HepG2 (cell line): ENCODE measurements around the gene CCDC61. TPM values are rescaled to one million over a fixed set of nuclear protein-coding genes. Genes with fewer than 3 reads are reported as not detected.

Experiments
- ATAC-seq: fragments of 200-7000 bp; cut with Tn5 transposase; 3 replicates; pipeline ENCODE4 v1.9.1; 2020; ENCODE audit warnings: mild to moderate bottlenecking, moderate library complexity
- BruUV-seq: library from RNA; stranded (reverse); fragments of 400-500 nt; replicated peaks from 2 replicates; lab custom pipeline; 2021; lab: Mats Ljungman, UMichigan
- CTCF ChIA-PET: fragments of 300-600 bp; formaldehyde crosslinking; extraction: SDS; loops from one replicate; lab custom pipeline; 2021; ENCODE audit warnings: low total read pairs, inconsistent platforms, low intra/inter-chr PET ratio; lab: Yijun Ruan, JAX
- POLR2A ChIA-PET: fragments of 350-600 bp; sonication (Branson Sonifier 250); formaldehyde crosslinking; loops from one replicate; lab custom pipeline; 2020; ENCODE audit warnings: antibody characterized with exemption, inconsistent platforms; lab: Yijun Ruan, JAX
- DNase-seq: peaks from one replicate; pipeline ENCODE4 v3.0.0-alpha.2; 2015; ENCODE audit warnings: low spot score
- FAIRE-seq: peaks from 3 replicates; lab custom pipeline; 2011; peaks lifted over from hg19 to GRCh38; lab: Jason Lieb, UNC
- H2AFZ ChIP-seq: one replicate; pipeline ENCODE4 v1.6.1; 2011; ENCODE audit warnings: low read length, inconsistent platforms
- H3K27ac ChIP-seq: fragments of 300-600 bp; 3 replicates; pipeline ENCODE4 v1.8.0; 2011; ENCODE audit warnings: mixed run types, mild to moderate bottlenecking, mixed read lengths, low read length, inconsistent platforms; ENCODE audit not compliant: insufficient read depth; ENCODE audit errors: extremely low read length
- H3K27me3 ChIP-seq, 2 experiments: fragments of 200-600 bp in 1 of 2; 2 replicates in 1 of 2; 3 replicates in 1 of 2; pipeline versions ENCODE4 v1.6.0 to v1.8.0; 2011; ENCODE audit warnings: low read length in 2 of 2, mild to moderate bottlenecking in 2 of 2, moderate library complexity in 2 of 2, inconsistent platforms in 1 of 2; ENCODE audit not compliant: insufficient read depth in 2 of 2, control insufficient read depth in 1 of 2
- H3K36me3 ChIP-seq, 2 experiments: fragments of 200-600 bp in 1 of 2; replicated peaks in 1 of 2; 2 replicates in 1 of 2; 3 replicates in 1 of 2; pipeline versions ENCODE4 v1.5.1 to v1.8.0; 2011; ENCODE audit warnings: low read length in 2 of 2, inconsistent platforms in 1 of 2; ENCODE audit not compliant: insufficient read depth in 2 of 2, control insufficient read depth in 1 of 2
- H3K4me1 ChIP-seq: 2 replicates; pipeline ENCODE4 v1.5.1; 2012; ENCODE audit warnings: low read length, inconsistent platforms; ENCODE audit not compliant: insufficient read depth
- H3K4me2 ChIP-seq: 2 replicates; pipeline ENCODE4 v1.6.0; 2011; ENCODE audit warnings: low read depth, low read length, inconsistent platforms
- H3K4me3 ChIP-seq, 3 experiments: fragments of 200-600 bp in 1 of 3; sonication (generic), shearing (Covaris generic) in 1 of 3; replicated peaks in 1 of 3; 2 replicates each; pipeline ENCODE4 v1.5.1; 2011 to 2016; ENCODE audit warnings: low read length in 3 of 3, inconsistent platforms in 2 of 3, low read depth in 2 of 3, mild to moderate bottlenecking in 2 of 3, control low read depth in 1 of 3, mixed read lengths in 1 of 3; ENCODE audit not compliant: insufficient read depth in 1 of 3
- H3K79me2 ChIP-seq: one replicate; pipeline ENCODE4 v1.6.1; 2011; ENCODE audit warnings: low read length, inconsistent platforms; ENCODE audit not compliant: insufficient read depth
- H3K9ac ChIP-seq: 2 replicates; pipeline ENCODE4 v1.6.0; 2011; ENCODE audit warnings: mild to moderate bottlenecking, low read depth, low read length, inconsistent platforms; ENCODE audit not compliant: insufficient read depth
- H3K9me3 ChIP-seq: 2 replicates; pipeline ENCODE4 v1.5.1; 2012; ENCODE audit warnings: mild to moderate bottlenecking, low read length
- H4K20me1 ChIP-seq: 2 replicates; pipeline ENCODE4 v1.6.0; 2011; ENCODE audit warnings: inconsistent platforms, mild to moderate bottlenecking, low read length, moderate library complexity; ENCODE audit not compliant: insufficient read depth
- SMARCC2 ChIP-seq: fragments of 450-650 bp; IDR thresholded peaks from 2 replicates; pipeline ENCODE4 v1.6.1; 2017; ENCODE audit warnings: antibody characterized with exemption, mild to moderate bottlenecking
- SP1 ChIP-seq, 2 experiments: fragments of 450-650 bp in 1 of 2; sonication (generic) in 1 of 2; formaldehyde crosslinking in 1 of 2; IDR thresholded peaks; 2 replicates each; pipeline versions ENCODE4 v1.4.0 to v1.6.1; 2016 to 2020; ENCODE audit warnings: missing genetic modification reagents in 1 of 2
- TGIF2 ChIP-seq: IDR thresholded peaks from 2 replicates; pipeline ENCODE4 v1.6.1; 2016; ENCODE audit warnings: control low read depth, missing compliant biosample characterization
- ZBTB34 ChIP-seq: sonication (generic); formaldehyde crosslinking; IDR thresholded peaks from 2 replicates; pipeline ENCODE4 v1.8.0; 2022; ENCODE audit warnings: mild to moderate bottlenecking, missing genetic modification reagents
- ZBTB7A ChIP-seq: sonication (generic); formaldehyde crosslinking; IDR thresholded peaks from 2 replicates; pipeline ENCODE4 v1.8.0; 2022; ENCODE audit warnings: mild to moderate bottlenecking, missing genetic modification reagents
- ZFP36L1 ChIP-seq: sonication (generic); formaldehyde crosslinking; IDR thresholded peaks from 2 replicates; pipeline ENCODE4 v1.8.0; 2022; ENCODE audit warnings: mild to moderate bottlenecking, missing genetic modification reagents, moderate library complexity
- ZFX ChIP-seq: sonication (generic); formaldehyde crosslinking; IDR thresholded peaks from 2 replicates; pipeline ENCODE4 v1.4.0; 2020; ENCODE audit warnings: mild to moderate bottlenecking, low read depth, missing genetic modification reagents, moderate library complexity
- ZNF768 ChIP-seq: sonication (generic); formaldehyde crosslinking; IDR thresholded peaks from 2 replicates; pipeline ENCODE4 v1.4.0; 2020; ENCODE audit warnings: missing genetic modification reagents
- WGBS: methylation state at CpG from one replicate; pipeline ENCODE4 v1.1.6; 2017; ENCODE audit warnings: low lambda C conversion rate; 5-methylcytosine and 5-hydroxymethylcytosine counted together
- in situ Hi-C: cut with HindIII; loops from 2 replicates; pipeline ENCODE4 v1.10.0; 2017; ENCODE audit warnings: low pct_unique_long_range_greater_than_20kb; ENCODE audit not compliant: extremely low pct_ligation_motif_present
- intact Hi-C: fragments of 100-400 bp; cut with micrococcal nuclease; formaldehyde crosslinking; loops from one replicate; pipeline ENCODE4 v1.10.0; 2022; ENCODE audit not compliant: unreplicated experiment
- polyA plus RNA-seq, 8 experiments: library from polyadenylated mRNA; depleted of rRNA in 3 of 8; stranded (reverse) in 7 of 8; unstranded in 1 of 8; fragments of >200 nt; fragmentation: Illumina TruSeq in 4 of 8; extraction: Trizol in 4 of 8; gene quantifications; 2 replicates each; pipeline versions ENCODE4 v1.2.1 to v1.2.3, GENCODE V29; 2011 to 2016; ENCODE audit warnings: low read depth in 4 of 8, missing spikeins in 1 of 8, mixed read lengths in 1 of 8; ENCODE audit not compliant: insufficient read depth in 1 of 8
- total RNA-seq, 5 experiments: library from RNA; depleted of rRNA; stranded (reverse); fragments of >200 nt; fragmentation: Illumina TruSeq; extraction: Trizol; gene quantifications; 2 replicates each; pipeline ENCODE4 v1.2.3, GENCODE V29; 2016; ENCODE audit warnings: low read depth in 1 of 5
- TF ChIP-seq, protein P1 (sequence below): sonication (generic); formaldehyde crosslinking; IDR thresholded peaks from 2 replicates; pipeline ENCODE4 v1.8.1; 2023; ENCODE audit warnings: mild to moderate bottlenecking, missing genetic modification reagents
- TF ChIP-seq, protein P2 (sequence below): sonication (generic); formaldehyde crosslinking; IDR thresholded peaks from 2 replicates; pipeline ENCODE4 v1.4.0; 2020; ENCODE audit warnings: missing genetic modification reagents; ENCODE audit errors: not compliant biosample characterization

CCDC61 gene
- total and polyA plus RNA-seq, 2 of the 13 experiments (the other 11 are each of a cell fraction or from before 2014, with no cell fraction given) = 4.2 to 4.9 TPM

GRCh38 chr19:46042252-46042883 is 47.1 kb downstream of the CCDC61 start:
- Histone ChIP-seq H4K20me1 (no peaks in the 10 kb centered on the region), H3K4me1 (peaks cover 3% of the 10 kb centered on the region), H3K27me3 (no peaks in the 10 kb centered on the region; a peak in 1 of 5 replicates), H3K27ac (no peak overlapping the region), H3K79me2 (no peaks in the 10 kb centered on the region), H3K4me3 (no peak overlapping the region), H2AFZ (no peak overlapping the region), H3K9me3 (no peaks in the 10 kb centered on the region), H3K36me3 (no peaks in the 10 kb centered on the region), H3K4me2 (no peak overlapping the region), H3K9ac (no peak overlapping the region)
- no peak for DNase-seq
- POLR2A ChIA-PET = no interaction called here
- TF ChIP-seq SMARCC2 = no peak
- no peak for TF ChIP-seq TGIF2 (CRISPR knock-in tag)
- TF ChIP-seq, protein P1, sequence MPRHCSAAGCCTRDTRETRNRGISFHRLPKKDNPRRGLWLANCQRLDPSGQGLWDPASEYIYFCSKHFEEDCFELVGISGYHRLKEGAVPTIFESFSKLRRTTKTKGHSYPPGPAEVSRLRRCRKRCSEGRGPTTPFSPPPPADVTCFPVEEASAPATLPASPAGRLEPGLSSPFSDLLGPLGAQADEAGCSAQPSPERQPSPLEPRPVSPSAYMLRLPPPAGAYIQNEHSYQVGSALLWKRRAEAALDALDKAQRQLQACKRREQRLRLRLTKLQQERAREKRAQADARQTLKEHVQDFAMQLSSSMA (CRISPR knock-in tag) = no peak
- TF ChIP-seq, protein P2, sequence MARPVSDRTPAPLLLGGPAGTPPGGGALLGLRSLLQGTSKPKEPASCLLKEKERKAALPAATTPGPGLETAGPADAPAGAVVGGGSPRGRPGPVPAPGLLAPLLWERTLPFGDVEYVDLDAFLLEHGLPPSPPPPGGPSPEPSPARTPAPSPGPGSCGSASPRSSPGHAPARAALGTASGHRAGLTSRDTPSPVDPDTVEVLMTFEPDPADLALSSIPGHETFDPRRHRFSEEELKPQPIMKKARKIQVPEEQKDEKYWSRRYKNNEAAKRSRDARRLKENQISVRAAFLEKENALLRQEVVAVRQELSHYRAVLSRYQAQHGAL (CRISPR knock-in tag) = no peak
- no peak for TF ChIP-seq ZBTB7A
- TF ChIP-seq ZNF768 (CRISPR knock-in tag) = no peak
- no peak for TF ChIP-seq ZBTB34
- TF ChIP-seq ZFP36L1 (CRISPR knock-in tag) = no peak
- TF ChIP-seq ZFX = no peak
- no peak for TF ChIP-seq SP1 (IDR thresholded peaks at IDR 0.05)
- TF ChIP-seq SP1 (CRISPR knock-in tag; IDR thresholded peaks at IDR 0.05) = no peak
- BruUV-seq = no TSS peak
- intact Hi-C loops (no loop called here), in situ Hi-C loops (no loop called here)
- CTCF ChIA-PET = no interaction called here
- WGBS = 83% methylated on average over 4 of the region's 5 CpGs
- no peak for FAIRE-seq
- ATAC-seq = no peak
